H9 (cell line): ENCODE data around the gene SNRNP70. TPM values are rescaled to one million over a fixed set of nuclear protein-coding genes. Genes with fewer than 3 reads are reported as not detected.

Experiments
- DNase-seq: peaks from one replicate; pipeline ENCODE4 v3.0.0-alpha.2; 2017
- H2AFZ ChIP-seq: one replicate; pipeline ENCODE4 v1.6.1; 2013; ENCODE audit warnings: mild to moderate bottlenecking, low read length, control low read depth, moderate library complexity
- H2AK5ac ChIP-seq: 2 replicates; pipeline ENCODE4 v1.6.1; 2013; ENCODE audit warnings: low read length, control low read depth, mixed read lengths; ENCODE audit not compliant: insufficient read length
- H2BK120ac ChIP-seq: one replicate; pipeline ENCODE4 v1.6.1; 2013; ENCODE audit warnings: low read depth, mild to moderate bottlenecking, low read length, control low read depth, inconsistent platforms; ENCODE audit not compliant: poor library complexity, severe bottlenecking
- H2BK12ac ChIP-seq: 2 replicates; pipeline ENCODE4 v1.6.1; 2013; ENCODE audit warnings: low read length, control low read depth, mixed read lengths, low read depth; ENCODE audit not compliant: insufficient read length
- H2BK15ac ChIP-seq: 2 replicates; pipeline ENCODE4 v1.6.1; 2013; ENCODE audit warnings: low read depth, low read length, control low read depth
- H2BK20ac ChIP-seq: one replicate; pipeline ENCODE4 v1.6.1; 2013; ENCODE audit warnings: low read depth, mild to moderate bottlenecking, low read length, control low read depth, inconsistent platforms; ENCODE audit not compliant: poor library complexity, severe bottlenecking
- H2BK5ac ChIP-seq: 2 replicates; pipeline ENCODE4 v1.6.1; 2013; ENCODE audit warnings: low read length, control low read depth, mixed read lengths; ENCODE audit not compliant: insufficient read length
- H3K14ac ChIP-seq: 2 replicates; pipeline ENCODE4 v1.6.1; 2013; ENCODE audit warnings: low read length, control low read depth; ENCODE audit not compliant: insufficient read depth
- H3K18ac ChIP-seq: 2 replicates; pipeline ENCODE4 v1.6.1; 2013; ENCODE audit warnings: low read depth, mild to moderate bottlenecking, mixed read lengths, low read length, control low read depth; ENCODE audit not compliant: insufficient read length
- H3K23ac ChIP-seq: 2 replicates; pipeline ENCODE4 v1.6.1; 2013; ENCODE audit warnings: low read length, control low read depth, mixed read lengths, low read depth; ENCODE audit not compliant: insufficient read length
- H3K23me2 ChIP-seq: 2 replicates; pipeline ENCODE4 v1.6.1; 2013; ENCODE audit warnings: low read depth, mild to moderate bottlenecking, mixed read lengths, low read length, control low read depth; ENCODE audit not compliant: insufficient read length, poor library complexity, severe bottlenecking
- H3K27ac ChIP-seq: 2 replicates; pipeline ENCODE4 v1.5.1; 2013; ENCODE audit warnings: low read length, control low read depth, mixed read lengths, low read depth; ENCODE audit not compliant: insufficient read length
- H3K27me3 ChIP-seq: 2 replicates; pipeline ENCODE4 v1.6.1; 2013; ENCODE audit warnings: low read length, control low read depth, inconsistent platforms; ENCODE audit not compliant: insufficient read depth
- H3K4ac ChIP-seq: 2 replicates; pipeline ENCODE4 v1.6.1; 2013; ENCODE audit warnings: low read depth, mild to moderate bottlenecking, control low read depth, inconsistent platforms, low read length, moderate library complexity
- H3K4me1 ChIP-seq: 2 replicates; pipeline ENCODE4 v1.6.1; 2013; ENCODE audit warnings: low read length, control low read depth, inconsistent platforms; ENCODE audit not compliant: insufficient read depth
- H3K4me2 ChIP-seq: 2 replicates; pipeline ENCODE4 v1.6.1; 2013; ENCODE audit warnings: low read length, control low read depth, mixed read lengths; ENCODE audit not compliant: insufficient read length, insufficient read depth
- H3K56ac ChIP-seq: 2 replicates; pipeline ENCODE4 v1.6.1; 2013; ENCODE audit warnings: low read depth, mild to moderate bottlenecking, mixed read lengths, low read length, control low read depth; ENCODE audit not compliant: insufficient read length
- H3K79me1 ChIP-seq: 2 replicates; pipeline ENCODE4 v1.6.1; 2013; ENCODE audit warnings: low read depth, mild to moderate bottlenecking, moderate library complexity, low read length, control low read depth, inconsistent platforms; ENCODE audit not compliant: insufficient read depth, poor library complexity, severe bottlenecking
- H3K79me2 ChIP-seq: 2 replicates; pipeline ENCODE4 v1.6.1; 2013; ENCODE audit warnings: low read length, control low read depth, inconsistent platforms; ENCODE audit not compliant: insufficient read depth
- H3K9ac ChIP-seq: 2 replicates; pipeline ENCODE4 v1.6.1; 2013; ENCODE audit warnings: low read length, control low read depth, mixed read lengths; ENCODE audit not compliant: insufficient read length; ENCODE audit errors: extremely low read depth
- H3K9me3 ChIP-seq: one replicate; pipeline ENCODE4 v1.6.1; 2013; ENCODE audit warnings: low read depth, low read length, inconsistent platforms; ENCODE audit not compliant: control insufficient read depth
- H3T11ph ChIP-seq: one replicate; pipeline ENCODE4 v1.6.1; 2013; ENCODE audit warnings: mild to moderate bottlenecking, low read length, control low read depth, inconsistent platforms
- H4K20me1 ChIP-seq: one replicate; pipeline ENCODE4 v1.6.1; 2013; ENCODE audit not compliant: control insufficient read depth, insufficient read length, insufficient read depth
- H4K5ac ChIP-seq: 2 replicates; pipeline ENCODE4 v1.6.1; 2013; ENCODE audit warnings: low read depth, mild to moderate bottlenecking, mixed read lengths, low read length, control low read depth; ENCODE audit not compliant: insufficient read length
- H4K8ac ChIP-seq: replicated peaks from 2 replicates; pipeline ENCODE4 v1.6.1; 2013; ENCODE audit warnings: low read length, control low read depth, mixed read lengths, low read depth; ENCODE audit not compliant: insufficient read length
- H4K91ac ChIP-seq: 2 replicates; pipeline ENCODE4 v1.6.1; 2013; ENCODE audit warnings: low read depth, mild to moderate bottlenecking, moderate library complexity, mixed read lengths, low read length, control low read depth; ENCODE audit not compliant: insufficient read length
- H3K27ac Mint-ChIP-seq, 3 experiments: 2 replicates in 2 of 3; 3 replicates in 1 of 3; pipeline ENCODE4 v1.8.0; 2020 to 2021; ENCODE audit warnings: mixed read lengths in 3 of 3, mild to moderate bottlenecking in 1 of 3, moderate library complexity in 1 of 3
- H3K27me3 Mint-ChIP-seq: 2 replicates; pipeline ENCODE4 v1.8.0; 2021; ENCODE audit warnings: low read depth, mild to moderate bottlenecking, moderate library complexity, mixed read lengths
- H3K36me3 Mint-ChIP-seq, 3 experiments: 2 replicates in 2 of 3; 3 replicates in 1 of 3; pipeline ENCODE4 v1.8.0; 2020 to 2021; ENCODE audit warnings: low read depth in 3 of 3, mixed read lengths in 3 of 3; ENCODE audit not compliant: insufficient read depth in 1 of 3
- H3K4me1 Mint-ChIP-seq, 2 experiments: 2 replicates each; pipeline ENCODE4 v1.8.0; 2020; ENCODE audit warnings: mixed read lengths in 2 of 2
- H3K4me3 Mint-ChIP-seq, 2 experiments: 2 replicates in 1 of 2; 3 replicates in 1 of 2; pipeline ENCODE4 v1.8.0; 2020 to 2021; ENCODE audit warnings: mild to moderate bottlenecking in 2 of 2, mixed read lengths in 2 of 2, moderate library complexity in 1 of 2
- H3K9me3 Mint-ChIP-seq, 2 experiments: 2 replicates in 1 of 2; 3 replicates in 1 of 2; pipeline ENCODE4 v1.8.0; 2020; ENCODE audit warnings: mild to moderate bottlenecking in 2 of 2, mixed read lengths in 2 of 2, moderate library complexity in 1 of 2
- WGBS: extraction: QIAGEN DNeasy Blood & Tissue Kit; methylation state at CpG from one replicate; pipeline ENCODE4 v1.1.7; 2013; ENCODE audit warnings: missing lambda C conversion rate, low lambda C conversion rate, mixed read lengths; ENCODE audit not compliant: insufficient read length; ENCODE audit errors: extremely low coverage; 5-methylcytosine and 5-hydroxymethylcytosine counted together
- total RNA-seq: library from RNA; stranded (reverse); gene quantifications from 2 replicates; pipeline ENCODE4 v1.2.1, GENCODE V29; 2021
- TF ChIP-seq, protein P1 (sequence below): fragments of 200-600 bp; sonication (generic); conservative IDR thresholded peaks from 3 replicates; pipeline ENCODE4 v1.8.0; 2021; ENCODE audit warnings: antibody characterized with exemption, mild to moderate bottlenecking

Gene SNRNP70
- total RNA-seq, 1 experiment from 2014 or later = 295 TPM

DNA sequence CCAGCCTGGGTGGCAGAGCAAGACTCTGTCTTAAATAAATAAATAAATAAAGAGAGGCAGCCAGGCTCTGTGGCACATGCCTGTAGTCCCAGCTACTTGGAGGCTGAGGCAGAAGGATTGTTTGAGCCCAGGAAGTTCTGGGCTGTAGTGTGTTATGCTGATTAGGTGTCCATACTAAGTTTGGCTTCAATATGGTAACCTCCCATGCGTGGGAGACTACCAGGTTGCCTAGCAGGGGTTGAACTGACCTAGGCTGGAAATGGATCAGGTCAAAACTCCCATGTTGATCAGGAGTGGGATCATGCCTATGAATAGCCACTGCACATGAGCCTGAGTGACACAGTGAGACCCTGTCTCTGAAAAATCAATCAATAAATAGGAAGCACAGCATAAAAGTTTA is 4.0 kb upstream of the SNRNP70 start:
- Mint-ChIP-seq H3K27ac (no peak overlapping the region), H3K4me3 (no peak overlapping the region), H3K27me3 (peaks cover 36% of the 10 kb centered on the region), H3K36me3 (peaks cover 4 to 5% (median 5%) of the 10 kb centered on the region in 3 experiments), H3K9me3 (peaks cover 3% of the 10 kb centered on the region in 2 experiments; a peak in 3 of 5 replicates), H3K4me1 (peaks cover 4 to 11% of the 10 kb centered on the region in 2 experiments)
- H2BK20ac ChIP-seq = no peak overlapping the region
- H3K23ac ChIP-seq = no peak overlapping the region
- H2BK12ac ChIP-seq = no peak overlapping the region
- H4K8ac ChIP-seq = no peak overlapping the region
- no peaks in the 10 kb centered on the region for H3K79me1 ChIP-seq
- no peak overlapping the region for H3K56ac ChIP-seq
- peaks cover 7% of the 10 kb centered on the region for H3K79me2 ChIP-seq
- H3K18ac ChIP-seq = no peak overlapping the region
- no peak overlapping the region for H2BK5ac ChIP-seq
- no peak overlapping the region for H3T11ph ChIP-seq
- no peak overlapping the region for H2BK15ac ChIP-seq
- no peak for DNase-seq
- H3K4me1 ChIP-seq = no peaks in the 10 kb centered on the region
- no peaks in the 10 kb centered on the region for H4K20me1 ChIP-seq
- WGBS = no CpG with 5 or more reads among the region's 1 CpG
- no peak overlapping the region for H4K91ac ChIP-seq
- no peak overlapping the region for H3K9ac ChIP-seq
- H3K27ac ChIP-seq = no peak overlapping the region
- H3K23me2 ChIP-seq = peaks cover 5% of the 10 kb centered on the region
- H3K4me2 ChIP-seq = no peak overlapping the region
- H3K14ac ChIP-seq = no peak overlapping the region
- H3K27me3 ChIP-seq = no peaks in the 10 kb centered on the region
- H3K9me3 ChIP-seq = no peaks in the 10 kb centered on the region
- H2AFZ ChIP-seq = no peak overlapping the region
- no peak overlapping the region for H2BK120ac ChIP-seq
- no peak overlapping the region for H2AK5ac ChIP-seq
- no peak overlapping the region for H4K5ac ChIP-seq
- H3K4ac ChIP-seq = no peak overlapping the region
- TF ChIP-seq, protein P1, sequence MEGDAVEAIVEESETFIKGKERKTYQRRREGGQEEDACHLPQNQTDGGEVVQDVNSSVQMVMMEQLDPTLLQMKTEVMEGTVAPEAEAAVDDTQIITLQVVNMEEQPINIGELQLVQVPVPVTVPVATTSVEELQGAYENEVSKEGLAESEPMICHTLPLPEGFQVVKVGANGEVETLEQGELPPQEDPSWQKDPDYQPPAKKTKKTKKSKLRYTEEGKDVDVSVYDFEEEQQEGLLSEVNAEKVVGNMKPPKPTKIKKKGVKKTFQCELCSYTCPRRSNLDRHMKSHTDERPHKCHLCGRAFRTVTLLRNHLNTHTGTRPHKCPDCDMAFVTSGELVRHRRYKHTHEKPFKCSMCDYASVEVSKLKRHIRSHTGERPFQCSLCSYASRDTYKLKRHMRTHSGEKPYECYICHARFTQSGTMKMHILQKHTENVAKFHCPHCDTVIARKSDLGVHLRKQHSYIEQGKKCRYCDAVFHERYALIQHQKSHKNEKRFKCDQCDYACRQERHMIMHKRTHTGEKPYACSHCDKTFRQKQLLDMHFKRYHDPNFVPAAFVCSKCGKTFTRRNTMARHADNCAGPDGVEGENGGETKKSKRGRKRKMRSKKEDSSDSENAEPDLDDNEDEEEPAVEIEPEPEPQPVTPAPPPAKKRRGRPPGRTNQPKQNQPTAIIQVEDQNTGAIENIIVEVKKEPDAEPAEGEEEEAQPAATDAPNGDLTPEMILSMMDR = no peak
